HG02678 (cell line): ENCODE data around the gene UBASH3B.
"Not testable (repeated sequence)": the region's sequence is repeated elsewhere in the genome, so short reads cannot be mapped to it uniquely, and the experiment has no call there.

Source experiments
- ATAC-seq: cut with Tn5 transposase; IDR thresholded peaks from one replicate; pipeline ENCODE4 v1.9.1; 2021; ENCODE audit warnings: mild to moderate bottlenecking, moderate library complexity; ENCODE audit not compliant: unreplicated experiment

Gene UBASH3B

GRCh38 chr11:122655527-122656072 lies at the start of gene UBASH3B:
UBASH3B (plus strand) TSS chr11:122655722; CDS start chr11:122656050, 328 bp downstream.
- ATAC-seq: peak; percentile 82

DNA sequence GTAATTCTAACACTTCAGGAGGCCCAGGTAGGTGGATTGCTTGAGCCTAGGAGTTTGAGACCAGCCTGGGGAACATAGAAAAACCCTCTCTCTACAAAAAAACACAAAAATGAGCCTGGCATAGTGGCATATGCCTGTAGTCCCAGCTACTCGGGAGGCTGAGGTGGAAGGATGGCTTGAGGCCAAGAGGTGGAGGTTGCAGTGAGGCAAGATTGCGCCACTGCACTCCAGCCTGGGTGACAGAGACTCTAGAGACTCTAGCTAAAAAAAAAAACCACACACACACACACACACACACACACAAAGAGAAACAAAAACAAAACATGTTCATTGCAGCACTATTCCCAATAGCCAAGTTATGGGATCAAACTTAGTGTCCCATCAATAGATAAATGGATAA lies 48.4 kb upstream of the UBASH3B start:
- ATAC-seq: not testable (repeated sequence)

DNA sequence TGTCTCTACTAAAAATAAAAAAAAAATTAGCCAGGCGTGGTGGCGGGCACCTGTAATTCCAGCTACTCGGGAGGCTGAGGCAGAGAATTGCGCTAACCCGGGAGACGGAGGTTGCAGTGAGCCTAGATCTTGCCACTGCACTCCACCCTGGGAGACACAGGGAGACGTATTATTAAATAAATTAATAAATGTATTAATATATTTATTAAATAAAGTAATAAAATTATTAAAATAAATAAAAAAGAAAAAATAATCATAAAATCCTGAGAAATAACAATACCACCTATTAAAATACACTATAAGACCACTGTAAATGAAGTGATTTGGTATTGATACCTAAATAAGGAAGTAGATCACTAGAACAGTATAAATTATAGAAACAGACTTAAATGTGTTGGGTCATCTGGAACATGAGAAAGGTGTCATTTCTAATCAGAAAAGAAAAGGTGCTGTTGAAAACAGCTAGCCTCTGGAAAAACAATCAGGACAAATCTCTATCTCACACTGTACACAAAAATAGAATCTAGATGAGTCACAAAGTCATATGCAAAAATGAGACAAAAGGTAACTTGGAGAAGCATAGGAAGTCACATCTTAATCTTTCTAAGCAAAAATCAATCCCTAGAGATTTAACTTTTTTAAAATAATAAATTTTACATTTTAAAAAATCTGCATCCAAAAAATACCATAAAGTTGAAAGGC lies 43.2 kb upstream of the UBASH3B start:
- no peak for ATAC-seq

DNA sequence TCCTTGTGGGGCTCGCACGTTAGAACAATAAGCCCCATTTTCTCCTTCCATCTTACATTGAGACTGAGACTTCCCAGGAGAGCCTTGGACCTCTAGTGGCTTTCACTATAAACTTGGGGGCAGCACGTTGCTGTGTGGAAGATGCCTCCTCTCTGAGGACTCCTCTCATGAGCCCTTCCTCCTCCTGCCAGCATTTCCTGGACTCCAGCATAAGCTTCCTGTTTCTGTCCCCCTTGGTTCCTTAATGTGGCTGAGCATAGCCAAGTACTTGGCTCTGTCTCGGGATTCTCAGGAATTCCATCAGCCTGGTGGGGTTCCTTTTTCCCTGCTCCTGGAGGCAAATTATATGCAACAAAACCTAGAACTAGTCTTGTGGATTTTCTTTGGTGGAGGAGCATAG lies 38.8 kb upstream of the UBASH3B start:
- no peak for ATAC-seq

DNA sequence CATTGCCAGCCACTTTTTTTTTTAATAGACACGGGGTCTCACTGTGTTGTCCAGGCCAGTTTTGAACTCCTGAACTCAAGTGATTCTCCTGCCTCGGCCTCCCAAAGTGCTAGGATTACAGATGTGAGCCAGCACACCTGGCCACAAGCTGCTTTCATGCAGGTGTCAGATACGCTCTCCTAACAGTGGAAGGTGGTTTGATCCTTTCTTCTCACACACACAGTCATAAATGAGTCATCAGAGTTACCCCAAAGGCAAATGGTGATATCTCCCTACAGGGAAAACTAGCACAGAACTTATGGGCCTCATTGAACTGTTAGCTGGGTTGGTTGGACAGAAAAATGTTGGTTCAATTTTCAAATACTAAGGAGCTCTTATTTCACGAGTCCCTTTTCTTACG lies 38.2 kb upstream of the UBASH3B start:
- no peak for ATAC-seq

DNA sequence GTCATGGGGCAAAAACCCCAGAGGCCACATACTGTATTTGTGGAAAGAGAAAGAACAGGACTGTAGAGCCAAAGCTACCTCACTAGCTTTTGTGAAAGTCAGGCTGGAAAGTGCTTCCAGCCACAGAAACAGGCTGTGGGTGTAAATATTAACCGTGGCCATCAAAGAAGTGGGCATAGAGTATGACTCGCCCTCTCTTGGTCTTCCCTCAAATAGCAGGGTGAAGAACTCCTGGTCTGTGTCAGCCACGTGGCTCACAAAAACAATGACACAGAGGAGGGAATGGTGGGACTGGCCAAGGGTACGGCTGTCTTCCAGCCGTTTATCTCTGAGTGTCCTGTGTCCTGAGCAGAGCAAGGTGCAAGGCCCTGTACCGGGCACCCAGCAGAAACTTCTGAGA lies 37.6 kb upstream of the UBASH3B start:
- no peak for ATAC-seq

- ATAC-seq: no peak
Measured at GRCh38 chr11:122618927-122619326, 36.6 kb upstream of the UBASH3B start.

DNA sequence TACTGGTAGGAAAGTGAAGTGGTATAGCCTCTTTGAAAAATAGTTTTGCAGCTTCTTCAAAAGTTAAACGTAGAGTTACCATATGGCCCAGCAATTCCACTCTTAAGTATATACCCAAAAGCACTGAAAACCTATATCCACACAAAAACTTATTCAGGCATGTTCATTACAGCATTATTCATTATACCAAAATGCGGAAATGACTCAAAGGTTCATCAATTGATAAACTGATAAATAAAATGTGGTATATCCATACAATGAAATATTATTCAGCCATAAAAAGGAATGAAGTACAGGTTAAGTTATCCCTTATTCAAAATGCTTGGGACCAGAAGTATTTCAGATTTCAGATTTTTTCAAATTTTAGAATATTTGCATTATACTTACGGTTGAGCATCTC lies 35.8 kb upstream of the UBASH3B start:
- ATAC-seq: no peak

DNA sequence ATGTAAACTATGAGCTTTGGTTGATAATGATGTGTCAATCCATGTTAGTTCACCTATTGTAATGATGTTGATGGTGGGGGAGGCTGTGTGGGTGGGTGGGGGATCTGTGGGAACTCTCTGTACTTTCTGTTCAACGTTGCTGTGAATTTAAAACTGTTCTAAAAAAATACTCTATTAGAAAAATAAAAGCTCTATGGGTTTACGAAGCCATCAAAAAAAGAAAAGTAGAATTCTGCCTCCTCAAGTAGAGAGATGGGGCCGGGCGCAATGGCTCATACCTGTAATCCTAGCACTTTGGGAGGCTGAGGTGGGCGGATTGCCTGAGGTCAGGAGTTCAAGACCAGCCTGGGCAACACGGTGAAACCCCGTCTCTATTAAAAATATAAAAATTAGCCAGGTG lies 30.0 kb upstream of the UBASH3B start:
- ATAC-seq: not testable (repeated sequence)

DNA sequence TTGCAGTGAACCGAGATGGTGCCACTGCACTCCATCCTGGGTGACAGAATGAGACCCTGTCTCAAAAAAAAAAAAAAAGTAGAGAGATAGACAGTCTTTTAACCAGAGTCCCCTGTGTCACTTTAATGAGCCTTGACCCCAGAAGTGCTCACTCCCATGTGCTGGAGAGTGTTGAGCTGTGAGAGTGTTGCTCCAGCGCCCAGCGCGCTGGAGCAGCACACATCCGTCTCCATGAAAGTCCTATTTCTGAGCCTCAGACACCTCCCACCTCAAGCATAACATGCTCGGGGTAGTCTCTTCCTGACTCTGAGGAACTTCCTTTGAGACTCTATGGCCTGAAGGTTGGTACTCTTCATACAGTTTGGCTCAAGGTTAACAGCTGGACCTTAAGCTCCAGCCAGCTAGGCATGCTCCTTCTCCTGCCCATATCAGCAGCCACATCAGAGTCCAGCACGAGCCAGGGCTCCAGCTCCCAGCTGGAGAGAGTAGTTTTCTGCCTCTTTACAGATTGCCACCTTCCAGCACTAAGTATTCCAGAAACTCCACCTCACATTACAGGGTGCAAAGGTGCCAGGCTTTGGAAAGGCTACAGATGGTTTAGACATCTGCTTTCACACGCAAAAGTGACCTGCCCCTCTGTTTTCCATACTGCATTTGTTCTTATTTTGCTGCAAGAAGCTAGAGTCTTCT lies 29.4 kb upstream of the UBASH3B start:
- ATAC-seq: no peak

GRCh38 chr11:122627745-122628144 lies 27.8 kb upstream of the UBASH3B start:
- no peak for ATAC-seq

GRCh38 chr11:122628810-122629555 lies 26.5 kb upstream of the UBASH3B start:
- no peak for ATAC-seq

DNA sequence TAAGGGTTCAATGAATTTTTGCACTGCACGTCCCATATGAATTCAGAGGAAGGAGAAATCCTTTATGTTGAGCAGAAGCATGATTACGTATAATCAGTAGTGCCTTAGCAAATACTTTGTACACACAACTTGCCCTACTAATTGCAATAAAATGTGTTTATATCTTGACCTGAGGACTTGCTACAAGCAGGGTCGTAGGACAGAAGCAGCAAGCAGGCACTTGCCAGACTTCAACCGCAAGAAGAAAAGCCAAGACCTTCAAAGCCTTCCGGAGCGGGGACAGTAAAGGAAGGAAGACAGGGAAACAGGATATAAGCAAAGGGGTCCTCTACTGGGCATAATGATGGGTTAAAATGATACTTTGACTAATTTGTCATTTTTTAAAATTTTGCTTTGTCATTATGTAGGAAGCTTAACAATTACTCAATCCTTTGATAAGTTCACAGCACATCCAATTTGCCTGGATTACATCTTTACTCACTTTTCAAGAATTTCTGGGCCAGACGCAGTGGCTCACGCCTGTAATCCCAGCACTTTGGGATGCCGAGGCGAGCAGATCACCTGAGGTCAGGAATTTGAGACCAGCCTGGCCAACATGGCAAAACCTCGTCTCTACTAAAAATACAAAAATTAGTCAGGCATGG lies 23.2 kb upstream of the UBASH3B start:
- ATAC-seq: no peak

GRCh38 chr11:122633219-122633829 lies 22.2 kb upstream of the UBASH3B start:
- no peak for ATAC-seq

GRCh38 chr11:122634501-122634900 lies 21.0 kb upstream of the UBASH3B start:
- ATAC-seq: no peak

DNA sequence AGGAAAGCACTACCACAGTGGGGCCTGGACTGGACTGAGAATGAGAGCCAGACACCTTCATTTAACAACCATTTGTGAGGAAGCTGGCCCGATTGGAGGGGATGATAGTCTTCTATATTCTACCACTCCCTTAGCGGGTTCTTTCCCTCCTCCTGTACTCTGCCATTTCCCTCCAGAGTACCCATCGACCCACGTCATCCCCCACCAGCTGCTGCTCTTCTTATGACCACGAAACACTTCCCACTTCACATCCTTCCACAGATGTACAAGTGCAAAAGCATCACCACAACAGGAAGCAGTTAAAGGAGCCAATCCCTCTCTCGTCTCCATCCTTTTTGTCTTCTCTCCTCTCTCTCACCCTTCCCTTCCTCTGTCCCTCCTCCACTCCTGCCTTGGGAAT lies 18.0 kb upstream of the UBASH3B start:
- ATAC-seq: no peak

- no peak for ATAC-seq
Measured at GRCh38 chr11:122642472-122642922, 13.0 kb upstream of the UBASH3B start.

- ATAC-seq: no peak
Measured at GRCh38 chr11:122642971-122643370, 12.6 kb upstream of the UBASH3B start.

GRCh38 chr11:122645847-122646246 lies 9.7 kb upstream of the UBASH3B start:
- ATAC-seq: no peak

- ATAC-seq: no peak
Measured at GRCh38 chr11:122646549-122647340, 8.8 kb upstream of the UBASH3B start.
